Measurements from ENCODE around the gene C16orf95. TPM values are rescaled to one million over a fixed set of nuclear protein-coding genes. Genes with fewer than 3 reads are reported as not detected.

The C16orf95 gene
- total and polyA plus RNA-seq, 7 donors: 0.36 to 6.6 (median 2.2) TPM; not detected in 1

GRCh38 chr16:87310610-87311009, 6.6 kb downstream of the C16orf95 start:
- DNase-seq: no peak
- TF ChIP-seq POLR2AphosphoS5 (IDR thresholded peaks at IDR 0.05) (no peak), CTCF (IDR thresholded peaks at IDR 0.05) (no peak), POLR2A (IDR thresholded peaks at IDR 0.05) (no peak), EP300 (IDR thresholded peaks at IDR 0.05) (no peak)
- Histone ChIP-seq H3K4me3 (no peak overlapping the region), H3K27ac (no peak overlapping the region), H3K9me3 (no peaks in the 10 kb centered on the region), H3K36me3 (no peaks in the 10 kb centered on the region), H3K27me3 (no peaks in the 10 kb centered on the region), H3K4me1 (no peaks in the 10 kb centered on the region)
- 93 to 96% methylated on average over 7 of the region's 7 CpGs for WGBS, 2 donors
- intact Hi-C loops (cut with DNase I): loop anchor here (10.0 kb wide), 1 partner anchor 244 kb away; no protein-coding TSS in a partner anchor

- H3K27ac ChIP-seq: no peak overlapping the region
- no peaks in the 10 kb centered on the region for H3K36me3 ChIP-seq
- no peaks in the 10 kb centered on the region for H3K4me1 ChIP-seq
- H3K27me3 ChIP-seq: peaks cover 0 to 6% (median 0%) of the 10 kb centered on the region in 3 donors
- TF ChIP-seq POLR2A (IDR thresholded peaks at IDR 0.05): no peak
- no peak for TF ChIP-seq EP300 (IDR thresholded peaks at IDR 0.05)
- no peak for TF ChIP-seq POLR2AphosphoS5 (IDR thresholded peaks at IDR 0.05)
- no peak for TF ChIP-seq CTCF (IDR thresholded peaks at IDR 0.05)
- intact Hi-C loops (cut with DNase I): loop anchor here (10.0 kb wide), 1 partner anchor 245 kb away; no protein-coding TSS in a partner anchor
- H3K4me3 ChIP-seq: no peak overlapping the region
- WGBS, 2 donors: 93 to 94% methylated on average over 5 of the region's 5 CpGs
- no peaks in the 10 kb centered on the region for H3K9me3 ChIP-seq
- no peak for DNase-seq
Measured at GRCh38 chr16:87309620-87310525, 7.3 kb downstream of the C16orf95 start.

- H3K27me3 ChIP-seq: peaks cover 0 to 9% (median 0%) of the 10 kb centered on the region in 3 donors
- no peaks in the 10 kb centered on the region for H3K36me3 ChIP-seq
- H3K4me3 ChIP-seq: no peak overlapping the region
- intact Hi-C loops (cut with DNase I): no loop called here
- no peak for DNase-seq
- H3K9me3 ChIP-seq: no peaks in the 10 kb centered on the region
- TF ChIP-seq CTCF (IDR thresholded peaks at IDR 0.05): no peak
- no peak for TF ChIP-seq EP300 (IDR thresholded peaks at IDR 0.05)
- no peak for TF ChIP-seq POLR2A (IDR thresholded peaks at IDR 0.05)
- TF ChIP-seq POLR2AphosphoS5 (IDR thresholded peaks at IDR 0.05): no peak
- no peaks in the 10 kb centered on the region for H3K4me1 ChIP-seq
- WGBS, 2 donors: 94 to 96% methylated on average over 4 of the region's 4 CpGs
- no peak overlapping the region for H3K27ac ChIP-seq
Measured at GRCh38 chr16:87308826-87309225, 8.4 kb downstream of the C16orf95 start.

- H3K4me1 ChIP-seq: no peaks in the 10 kb centered on the region
- no peak overlapping the region for H3K27ac ChIP-seq
- DNase-seq: no peak
- WGBS, 2 donors: 86 to 92% methylated on average over 3 of the region's 3 CpGs
- no peak for TF ChIP-seq POLR2A (IDR thresholded peaks at IDR 0.05)
- no peak for TF ChIP-seq CTCF (IDR thresholded peaks at IDR 0.05)
- TF ChIP-seq POLR2AphosphoS5 (IDR thresholded peaks at IDR 0.05): no peak
- TF ChIP-seq EP300 (IDR thresholded peaks at IDR 0.05): no peak
- H3K4me3 ChIP-seq: no peak overlapping the region
- H3K9me3 ChIP-seq: no peaks in the 10 kb centered on the region
- intact Hi-C loops (cut with DNase I): no loop called here
- H3K27me3 ChIP-seq: peaks cover 0 to 9% (median 0%) of the 10 kb centered on the region in 3 donors
- H3K36me3 ChIP-seq: no peaks in the 10 kb centered on the region
Measured at GRCh38 chr16:87306516-87306915, 10.7 kb downstream of the C16orf95 start.

All from sigmoid colon (tissue), 7 donors.